ENCODE data around the gene VTI1A. TPM values are rescaled to one million over a fixed set of nuclear protein-coding genes. Genes with fewer than 3 reads are reported as not detected.

VTI1A gene
- total RNA-seq, 1 experiment from 2014 or later: 18.1 TPM

GRCh38 chr10:112701878-112702255, 254.9 kb downstream of the VTI1A start:
- DNase-seq: no peak
- Histone ChIP-seq H3K9me2 (ENCODE audit: insufficient read depth) (no peaks in the 10 kb centered on the region), H3K4me3 (no peak overlapping the region), H3K4me2 (no peak overlapping the region), H3F3A (ENCODE audit: insufficient read depth, low read depth) (no peaks in the 10 kb centered on the region), H3K9me3 (ENCODE audit: insufficient read depth, low read depth) (no peaks in the 10 kb centered on the region), H2AFZ (no peak overlapping the region), H3K27ac (no peak overlapping the region), H3K4me1 (replicated peaks; ENCODE audit: insufficient read depth) (no peaks in the 10 kb centered on the region), H3K79me2 (ENCODE audit: low read depth) (no peaks in the 10 kb centered on the region), H3K27me3 (ENCODE audit: insufficient read depth, low read depth) (no peaks in the 10 kb centered on the region), H4K20me1 (ENCODE audit: insufficient read depth) (no peaks in the 10 kb centered on the region), H3K36me3 (ENCODE audit: low read depth) (no peaks in the 10 kb centered on the region)
- ChIA-PET POLR2A (ENCODE audit: unreplicated experiment) (no interaction called here), CTCF (no interaction called here)
- intact Hi-C loops (cut with micrococcal nuclease; ENCODE audit: unreplicated experiment): no loop called here
- TF ChIP-seq, protein P1, sequence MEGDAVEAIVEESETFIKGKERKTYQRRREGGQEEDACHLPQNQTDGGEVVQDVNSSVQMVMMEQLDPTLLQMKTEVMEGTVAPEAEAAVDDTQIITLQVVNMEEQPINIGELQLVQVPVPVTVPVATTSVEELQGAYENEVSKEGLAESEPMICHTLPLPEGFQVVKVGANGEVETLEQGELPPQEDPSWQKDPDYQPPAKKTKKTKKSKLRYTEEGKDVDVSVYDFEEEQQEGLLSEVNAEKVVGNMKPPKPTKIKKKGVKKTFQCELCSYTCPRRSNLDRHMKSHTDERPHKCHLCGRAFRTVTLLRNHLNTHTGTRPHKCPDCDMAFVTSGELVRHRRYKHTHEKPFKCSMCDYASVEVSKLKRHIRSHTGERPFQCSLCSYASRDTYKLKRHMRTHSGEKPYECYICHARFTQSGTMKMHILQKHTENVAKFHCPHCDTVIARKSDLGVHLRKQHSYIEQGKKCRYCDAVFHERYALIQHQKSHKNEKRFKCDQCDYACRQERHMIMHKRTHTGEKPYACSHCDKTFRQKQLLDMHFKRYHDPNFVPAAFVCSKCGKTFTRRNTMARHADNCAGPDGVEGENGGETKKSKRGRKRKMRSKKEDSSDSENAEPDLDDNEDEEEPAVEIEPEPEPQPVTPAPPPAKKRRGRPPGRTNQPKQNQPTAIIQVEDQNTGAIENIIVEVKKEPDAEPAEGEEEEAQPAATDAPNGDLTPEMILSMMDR (conservative IDR thresholded peaks at IDR 0.05): no peak
- no peak for TF ChIP-seq EZH2 (IDR thresholded peaks at IDR 0.05; ENCODE audit: low read depth)
- BruUV-seq (replicated peaks): no TSS peak

GRCh38 chr10:112706577-112706976, 259.6 kb downstream of the VTI1A start:
- ChIA-PET CTCF (no interaction called here), POLR2A (ENCODE audit: unreplicated experiment) (no interaction called here)
- H3K27me3 ChIP-seq (ENCODE audit: insufficient read depth, low read depth): no peaks in the 10 kb centered on the region
- H3K36me3 ChIP-seq (ENCODE audit: low read depth): no peaks in the 10 kb centered on the region
- DNase-seq: no peak
- H3K27ac ChIP-seq: no peak overlapping the region
- H3K4me3 ChIP-seq: no peak overlapping the region
- H3F3A ChIP-seq (ENCODE audit: insufficient read depth, low read depth): no peaks in the 10 kb centered on the region
- no peaks in the 10 kb centered on the region for H3K9me2 ChIP-seq (ENCODE audit: insufficient read depth)
- H3K4me1 ChIP-seq (replicated peaks; ENCODE audit: insufficient read depth): no peaks in the 10 kb centered on the region
- no peaks in the 10 kb centered on the region for H4K20me1 ChIP-seq (ENCODE audit: insufficient read depth)
- H3K79me2 ChIP-seq (ENCODE audit: low read depth): no peaks in the 10 kb centered on the region
- no peak overlapping the region for H2AFZ ChIP-seq
- intact Hi-C loops (cut with micrococcal nuclease; ENCODE audit: unreplicated experiment): no loop called here
- H3K4me2 ChIP-seq: no peak overlapping the region
- no peaks in the 10 kb centered on the region for H3K9me3 ChIP-seq (ENCODE audit: insufficient read depth, low read depth)
- no peak for TF ChIP-seq EZH2 (IDR thresholded peaks at IDR 0.05; ENCODE audit: low read depth)
- TF ChIP-seq, protein P1 (conservative IDR thresholded peaks at IDR 0.05): no peak
- BruUV-seq (replicated peaks): no TSS peak

DNA sequence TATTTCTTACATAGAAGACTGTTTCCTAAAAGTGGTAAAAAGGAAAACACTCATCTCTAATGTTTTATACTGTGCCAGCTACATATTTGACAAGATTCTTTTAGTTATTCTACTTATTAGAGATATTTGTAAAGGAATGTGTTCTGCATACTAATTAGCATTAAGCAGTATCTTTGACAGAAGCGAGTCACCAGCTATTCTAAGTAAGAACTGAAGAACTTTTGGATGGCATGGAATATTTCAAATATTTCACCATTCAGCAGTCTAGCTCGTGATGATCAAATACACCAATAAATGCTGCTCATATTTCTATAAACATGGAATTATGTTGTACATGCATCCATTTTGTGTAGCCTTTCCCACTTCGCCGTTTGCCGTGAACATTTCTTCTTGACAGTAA, 261.4 kb downstream of the VTI1A start:
- H2AFZ ChIP-seq: no peak overlapping the region
- TF ChIP-seq, protein P1 (conservative IDR thresholded peaks at IDR 0.05): no peak
- no peak for TF ChIP-seq EZH2 (IDR thresholded peaks at IDR 0.05; ENCODE audit: low read depth)
- H3K4me2 ChIP-seq: no peak overlapping the region
- H3K9me2 ChIP-seq (ENCODE audit: insufficient read depth): no peaks in the 10 kb centered on the region
- BruUV-seq (replicated peaks): no TSS peak
- H3K4me1 ChIP-seq (replicated peaks; ENCODE audit: insufficient read depth): no peaks in the 10 kb centered on the region
- DNase-seq: no peak
- no peaks in the 10 kb centered on the region for H3K27me3 ChIP-seq (ENCODE audit: insufficient read depth, low read depth)
- H3K79me2 ChIP-seq (ENCODE audit: low read depth): no peaks in the 10 kb centered on the region
- no peaks in the 10 kb centered on the region for H3K36me3 ChIP-seq (ENCODE audit: low read depth)
- H3K9me3 ChIP-seq (ENCODE audit: insufficient read depth, low read depth): no peaks in the 10 kb centered on the region
- ChIA-PET CTCF (no interaction called here), POLR2A (ENCODE audit: unreplicated experiment) (no interaction called here)
- H4K20me1 ChIP-seq (ENCODE audit: insufficient read depth): no peaks in the 10 kb centered on the region
- H3K27ac ChIP-seq: no peak overlapping the region
- H3K4me3 ChIP-seq: no peak overlapping the region
- intact Hi-C loops (cut with micrococcal nuclease; ENCODE audit: unreplicated experiment): no loop called here
- H3F3A ChIP-seq (ENCODE audit: insufficient read depth, low read depth): no peaks in the 10 kb centered on the region
